ENCODE measurements around the gene PAF1. TPM values are rescaled to one million over a fixed set of nuclear protein-coding genes. Genes with fewer than 3 reads are reported as not detected.

PAF1 gene
- total and polyA plus RNA-seq, 2 of the 13 experiments (the other 11 are each of a cell fraction or from before 2014, with no cell fraction given): 30.2 to 31.1 TPM

DNA sequence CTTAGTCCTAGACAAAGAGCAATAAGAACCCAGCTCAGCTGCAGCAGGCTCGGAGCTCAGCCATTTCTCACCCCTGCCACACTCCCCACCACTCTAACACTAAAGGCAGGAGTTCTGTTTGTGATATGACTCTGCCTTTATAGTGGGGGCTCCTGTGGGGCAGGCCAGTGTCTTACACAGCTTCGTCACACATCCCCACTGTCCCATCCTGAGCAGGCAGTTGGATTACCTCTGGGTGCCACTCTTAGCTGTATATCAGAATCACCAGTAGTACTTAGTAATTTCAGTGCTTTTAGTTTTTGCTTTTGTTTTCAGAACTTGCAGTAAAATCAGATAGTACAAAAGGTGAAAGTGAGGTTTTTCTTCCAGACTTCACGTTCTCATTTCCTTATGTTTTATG, 31.9 kb downstream of the PAF1 start:
- Histone ChIP-seq H3K36me3 (replicated peaks in 1 of 2; ENCODE audit: control insufficient read depth in 1 of 2, insufficient read depth in 2 of 2, low read length in 2 of 2) (peaks cover 30 to 83% of the 10 kb centered on the region in 2 experiments), H3K27me3 (ENCODE audit: control insufficient read depth in 1 of 2, insufficient read depth in 2 of 2, low read length in 2 of 2) (no peaks in the 10 kb centered on the region), H3K4me3 (replicated peaks in 1 of 3; ENCODE audit: insufficient read depth in 1 of 3, low read depth in 2 of 3, low read length in 3 of 3) (no peak overlapping the region), H3K79me2 (ENCODE audit: insufficient read depth, low read length) (no peaks in the 10 kb centered on the region), H4K20me1 (ENCODE audit: insufficient read depth, low read length) (no peaks in the 10 kb centered on the region), H3K27ac (ENCODE audit: extremely low read length, insufficient read depth, low read length) (no peak overlapping the region), H3K4me1 (ENCODE audit: insufficient read depth, low read length) (no peaks in the 10 kb centered on the region), H3K4me2 (ENCODE audit: low read depth, low read length) (no peak overlapping the region), H3K9me3 (ENCODE audit: low read length) (no peaks in the 10 kb centered on the region), H2AFZ (ENCODE audit: low read length) (no peak overlapping the region), H3K9ac (ENCODE audit: insufficient read depth, low read depth, low read length) (no peak overlapping the region)
- in situ Hi-C loops (cut with HindIII; ENCODE audit: extremely low pct_ligation_motif_present, low pct_unique_long_range_greater_than_20kb) (no loop called here), intact Hi-C loops (cut with micrococcal nuclease; ENCODE audit: unreplicated experiment) (no loop called here)
- no TSS peak for BruUV-seq (replicated peaks)
- TF ChIP-seq GTF2F1 (IDR thresholded peaks at IDR 0.05; ENCODE audit: low read length) (no peak), SYNCRIP (IDR thresholded peaks at IDR 0.05; ENCODE audit: insufficient read depth, low read depth, low read length) (no peak), ZNF121 (CRISPR knock-in tag; IDR thresholded peaks at IDR 0.05) (no peak), ZSCAN29 (CRISPR knock-in tag; conservative IDR thresholded peaks at IDR 0.05) (no peak), MED8 (CRISPR knock-in tag; IDR thresholded peaks at IDR 0.05; ENCODE audit: insufficient replicate concordance) (no peak), POLR2G (IDR thresholded peaks at IDR 0.05; ENCODE audit: low read depth, low read length) (no peak), ZNF292 (CRISPR knock-in tag; IDR thresholded peaks at IDR 0.05; ENCODE audit: borderline replicate concordance, low read depth) (no peak), ZNF562 (CRISPR knock-in tag; IDR thresholded peaks at IDR 0.05; ENCODE audit: borderline replicate concordance) (no peak), ZNF326 (CRISPR knock-in tag; IDR thresholded peaks at IDR 0.05; ENCODE audit: borderline replicate concordance) (no peak), ZFP37 (CRISPR knock-in tag; IDR thresholded peaks at IDR 0.05; ENCODE audit: borderline replicate concordance) (no peak)
- TF ChIP-seq, protein P1, sequence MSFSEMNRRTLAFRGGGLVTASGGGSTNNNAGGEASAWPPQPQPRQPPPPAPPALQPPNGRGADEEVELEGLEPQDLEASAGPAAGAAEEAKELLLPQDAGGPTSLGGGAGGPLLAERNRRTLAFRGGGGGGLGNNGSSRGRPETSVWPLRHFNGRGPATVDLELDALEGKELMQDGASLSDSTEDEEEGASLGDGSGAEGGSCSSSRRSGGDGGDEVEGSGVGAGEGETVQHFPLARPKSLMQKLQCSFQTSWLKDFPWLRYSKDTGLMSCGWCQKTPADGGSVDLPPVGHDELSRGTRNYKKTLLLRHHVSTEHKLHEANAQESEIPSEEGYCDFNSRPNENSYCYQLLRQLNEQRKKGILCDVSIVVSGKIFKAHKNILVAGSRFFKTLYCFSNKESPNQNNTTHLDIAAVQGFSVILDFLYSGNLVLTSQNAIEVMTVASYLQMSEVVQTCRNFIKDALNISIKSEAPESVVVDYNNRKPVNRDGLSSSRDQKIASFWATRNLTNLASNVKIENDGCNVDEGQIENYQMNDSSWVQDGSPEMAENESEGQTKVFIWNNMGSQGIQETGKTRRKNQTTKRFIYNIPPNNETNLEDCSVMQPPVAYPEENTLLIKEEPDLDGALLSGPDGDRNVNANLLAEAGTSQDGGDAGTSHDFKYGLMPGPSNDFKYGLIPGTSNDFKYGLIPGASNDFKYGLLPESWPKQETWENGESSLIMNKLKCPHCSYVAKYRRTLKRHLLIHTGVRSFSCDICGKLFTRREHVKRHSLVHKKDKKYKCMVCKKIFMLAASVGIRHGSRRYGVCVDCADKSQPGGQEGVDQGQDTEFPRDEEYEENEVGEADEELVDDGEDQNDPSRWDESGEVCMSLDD (CRISPR knock-in tag; IDR thresholded peaks at IDR 0.05; ENCODE audit: borderline replicate concordance): no peak
- TF ChIP-seq, protein P2, sequence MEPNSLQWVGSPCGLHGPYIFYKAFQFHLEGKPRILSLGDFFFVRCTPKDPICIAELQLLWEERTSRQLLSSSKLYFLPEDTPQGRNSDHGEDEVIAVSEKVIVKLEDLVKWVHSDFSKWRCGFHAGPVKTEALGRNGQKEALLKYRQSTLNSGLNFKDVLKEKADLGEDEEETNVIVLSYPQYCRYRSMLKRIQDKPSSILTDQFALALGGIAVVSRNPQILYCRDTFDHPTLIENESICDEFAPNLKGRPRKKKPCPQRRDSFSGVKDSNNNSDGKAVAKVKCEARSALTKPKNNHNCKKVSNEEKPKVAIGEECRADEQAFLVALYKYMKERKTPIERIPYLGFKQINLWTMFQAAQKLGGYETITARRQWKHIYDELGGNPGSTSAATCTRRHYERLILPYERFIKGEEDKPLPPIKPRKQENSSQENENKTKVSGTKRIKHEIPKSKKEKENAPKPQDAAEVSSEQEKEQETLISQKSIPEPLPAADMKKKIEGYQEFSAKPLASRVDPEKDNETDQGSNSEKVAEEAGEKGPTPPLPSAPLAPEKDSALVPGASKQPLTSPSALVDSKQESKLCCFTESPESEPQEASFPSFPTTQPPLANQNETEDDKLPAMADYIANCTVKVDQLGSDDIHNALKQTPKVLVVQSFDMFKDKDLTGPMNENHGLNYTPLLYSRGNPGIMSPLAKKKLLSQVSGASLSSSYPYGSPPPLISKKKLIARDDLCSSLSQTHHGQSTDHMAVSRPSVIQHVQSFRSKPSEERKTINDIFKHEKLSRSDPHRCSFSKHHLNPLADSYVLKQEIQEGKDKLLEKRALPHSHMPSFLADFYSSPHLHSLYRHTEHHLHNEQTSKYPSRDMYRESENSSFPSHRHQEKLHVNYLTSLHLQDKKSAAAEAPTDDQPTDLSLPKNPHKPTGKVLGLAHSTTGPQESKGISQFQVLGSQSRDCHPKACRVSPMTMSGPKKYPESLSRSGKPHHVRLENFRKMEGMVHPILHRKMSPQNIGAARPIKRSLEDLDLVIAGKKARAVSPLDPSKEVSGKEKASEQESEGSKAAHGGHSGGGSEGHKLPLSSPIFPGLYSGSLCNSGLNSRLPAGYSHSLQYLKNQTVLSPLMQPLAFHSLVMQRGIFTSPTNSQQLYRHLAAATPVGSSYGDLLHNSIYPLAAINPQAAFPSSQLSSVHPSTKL (CRISPR knock-in tag; IDR thresholded peaks at IDR 0.05): no peak
- WGBS (ENCODE audit: low lambda C conversion rate): 97% methylated on average over 3 of the region's 3 CpGs
- ChIA-PET POLR2A (no interaction called here), CTCF (ENCODE audit: low intra/inter-chr PET ratio, low total read pairs) (interaction anchor here (0.7 kb wide), 1 partner anchor 8 kb away, joined by 3 read pairs; no protein-coding TSS in a partner anchor)
- DNase-seq (ENCODE audit: low spot score) (no peak), FAIRE-seq (no peak), ATAC-seq (no peak)

Data from HepG2 (cell line).